ENCODE results near the gene TPI1.

The TPI1 gene

GRCh38 chr12:6914947-6915788 lies 47.8 kb downstream of the TPI1 start:
- in situ Hi-C loops (cut with MboI; ENCODE audit: low sequenced_read_pairs), result no loop called here

GRCh38 chr12:6915789-6916285 lies 48.5 kb downstream of the TPI1 start:
- in situ Hi-C loops (cut with MboI; ENCODE audit: low sequenced_read_pairs), result no loop called here

- in situ Hi-C loops (cut with MboI; ENCODE audit: low sequenced_read_pairs), result no loop called here
Observed at GRCh38 chr12:6916426-6917200, 49.3 kb downstream of the TPI1 start.

GRCh38 chr12:6917491-6918231 lies 50.3 kb downstream of the TPI1 start:
- in situ Hi-C loops (cut with MboI; ENCODE audit: low sequenced_read_pairs), result no loop called here

GRCh38 chr12:6919588-6919987 lies 52.3 kb downstream of the TPI1 start:
- in situ Hi-C loops (cut with MboI; ENCODE audit: low sequenced_read_pairs), result no loop called here

Data from HL-60/S4 treated with phorbol 12-myristate 13-acetate at 8.2 ng/mL for 4 days and 3 days (cell line).